Measurements from ENCODE around the gene PDGFRB.

DNA sequence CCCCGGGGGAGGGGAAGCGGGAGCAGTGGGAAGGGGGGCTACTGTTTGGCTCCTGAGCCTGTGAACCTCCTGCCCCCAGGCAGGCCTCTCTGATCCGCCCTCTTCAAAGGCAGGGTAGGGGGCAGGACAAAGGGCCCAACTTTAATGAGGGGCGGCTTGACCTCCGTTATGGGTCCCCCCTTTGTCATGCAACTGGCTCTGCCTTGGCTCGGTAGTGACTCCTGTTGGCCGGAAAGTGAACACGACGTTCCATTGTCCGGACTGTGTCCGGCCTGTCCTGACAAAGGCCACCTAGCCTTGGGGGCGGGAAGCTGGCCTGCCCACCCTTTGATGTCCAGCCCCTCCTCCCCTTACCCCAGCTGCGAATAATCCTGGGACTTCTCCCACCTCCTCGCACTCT, 12.3 kb upstream of the PDGFRB start:
- TF ChIP-seq, protein P1, sequence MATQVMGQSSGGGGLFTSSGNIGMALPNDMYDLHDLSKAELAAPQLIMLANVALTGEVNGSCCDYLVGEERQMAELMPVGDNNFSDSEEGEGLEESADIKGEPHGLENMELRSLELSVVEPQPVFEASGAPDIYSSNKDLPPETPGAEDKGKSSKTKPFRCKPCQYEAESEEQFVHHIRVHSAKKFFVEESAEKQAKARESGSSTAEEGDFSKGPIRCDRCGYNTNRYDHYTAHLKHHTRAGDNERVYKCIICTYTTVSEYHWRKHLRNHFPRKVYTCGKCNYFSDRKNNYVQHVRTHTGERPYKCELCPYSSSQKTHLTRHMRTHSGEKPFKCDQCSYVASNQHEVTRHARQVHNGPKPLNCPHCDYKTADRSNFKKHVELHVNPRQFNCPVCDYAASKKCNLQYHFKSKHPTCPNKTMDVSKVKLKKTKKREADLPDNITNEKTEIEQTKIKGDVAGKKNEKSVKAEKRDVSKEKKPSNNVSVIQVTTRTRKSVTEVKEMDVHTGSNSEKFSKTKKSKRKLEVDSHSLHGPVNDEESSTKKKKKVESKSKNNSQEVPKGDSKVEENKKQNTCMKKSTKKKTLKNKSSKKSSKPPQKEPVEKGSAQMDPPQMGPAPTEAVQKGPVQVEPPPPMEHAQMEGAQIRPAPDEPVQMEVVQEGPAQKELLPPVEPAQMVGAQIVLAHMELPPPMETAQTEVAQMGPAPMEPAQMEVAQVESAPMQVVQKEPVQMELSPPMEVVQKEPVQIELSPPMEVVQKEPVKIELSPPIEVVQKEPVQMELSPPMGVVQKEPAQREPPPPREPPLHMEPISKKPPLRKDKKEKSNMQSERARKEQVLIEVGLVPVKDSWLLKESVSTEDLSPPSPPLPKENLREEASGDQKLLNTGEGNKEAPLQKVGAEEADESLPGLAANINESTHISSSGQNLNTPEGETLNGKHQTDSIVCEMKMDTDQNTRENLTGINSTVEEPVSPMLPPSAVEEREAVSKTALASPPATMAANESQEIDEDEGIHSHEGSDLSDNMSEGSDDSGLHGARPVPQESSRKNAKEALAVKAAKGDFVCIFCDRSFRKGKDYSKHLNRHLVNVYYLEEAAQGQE (IDR thresholded peaks at IDR 0.05; ENCODE audit: insufficient read depth in 1 of 2, low read depth in 2 of 2, low read length in 1 of 2): no peak
- TF ChIP-seq, protein P2, sequence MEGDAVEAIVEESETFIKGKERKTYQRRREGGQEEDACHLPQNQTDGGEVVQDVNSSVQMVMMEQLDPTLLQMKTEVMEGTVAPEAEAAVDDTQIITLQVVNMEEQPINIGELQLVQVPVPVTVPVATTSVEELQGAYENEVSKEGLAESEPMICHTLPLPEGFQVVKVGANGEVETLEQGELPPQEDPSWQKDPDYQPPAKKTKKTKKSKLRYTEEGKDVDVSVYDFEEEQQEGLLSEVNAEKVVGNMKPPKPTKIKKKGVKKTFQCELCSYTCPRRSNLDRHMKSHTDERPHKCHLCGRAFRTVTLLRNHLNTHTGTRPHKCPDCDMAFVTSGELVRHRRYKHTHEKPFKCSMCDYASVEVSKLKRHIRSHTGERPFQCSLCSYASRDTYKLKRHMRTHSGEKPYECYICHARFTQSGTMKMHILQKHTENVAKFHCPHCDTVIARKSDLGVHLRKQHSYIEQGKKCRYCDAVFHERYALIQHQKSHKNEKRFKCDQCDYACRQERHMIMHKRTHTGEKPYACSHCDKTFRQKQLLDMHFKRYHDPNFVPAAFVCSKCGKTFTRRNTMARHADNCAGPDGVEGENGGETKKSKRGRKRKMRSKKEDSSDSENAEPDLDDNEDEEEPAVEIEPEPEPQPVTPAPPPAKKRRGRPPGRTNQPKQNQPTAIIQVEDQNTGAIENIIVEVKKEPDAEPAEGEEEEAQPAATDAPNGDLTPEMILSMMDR (IDR thresholded peaks at IDR 0.05): no peak; the same call in 1 of the 2 replicates
